ENCODE results near the gene SMIM21.

DNA sequence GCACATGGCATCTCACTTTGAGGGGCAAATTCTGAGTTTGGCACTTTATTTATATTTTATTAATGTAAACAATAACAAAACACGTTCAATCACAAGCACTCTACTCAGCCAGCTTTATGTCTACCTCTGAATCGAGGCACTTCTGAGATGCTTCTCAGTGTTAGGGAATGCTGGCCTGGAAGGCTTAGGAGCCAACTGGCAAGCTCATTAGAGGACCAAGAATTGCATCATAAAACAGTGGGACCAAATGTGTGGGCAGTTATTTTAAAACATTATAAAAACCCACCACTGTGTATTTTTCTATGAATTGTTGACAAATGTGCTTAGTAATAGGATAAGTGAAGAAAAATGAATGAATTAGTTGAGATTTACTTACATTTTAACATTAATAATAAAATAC lies 46.8 kb upstream of the SMIM21 start:
- TF ChIP-seq ZFP3 (CRISPR knock-in tag; IDR thresholded peaks at IDR 0.05), result no peak
- no peak for TF ChIP-seq ZNF70 (CRISPR knock-in tag; IDR thresholded peaks at IDR 0.05)
- no peak for TF ChIP-seq ZFP30 (CRISPR knock-in tag; IDR thresholded peaks at IDR 0.05)
- TF ChIP-seq, protein P1, sequence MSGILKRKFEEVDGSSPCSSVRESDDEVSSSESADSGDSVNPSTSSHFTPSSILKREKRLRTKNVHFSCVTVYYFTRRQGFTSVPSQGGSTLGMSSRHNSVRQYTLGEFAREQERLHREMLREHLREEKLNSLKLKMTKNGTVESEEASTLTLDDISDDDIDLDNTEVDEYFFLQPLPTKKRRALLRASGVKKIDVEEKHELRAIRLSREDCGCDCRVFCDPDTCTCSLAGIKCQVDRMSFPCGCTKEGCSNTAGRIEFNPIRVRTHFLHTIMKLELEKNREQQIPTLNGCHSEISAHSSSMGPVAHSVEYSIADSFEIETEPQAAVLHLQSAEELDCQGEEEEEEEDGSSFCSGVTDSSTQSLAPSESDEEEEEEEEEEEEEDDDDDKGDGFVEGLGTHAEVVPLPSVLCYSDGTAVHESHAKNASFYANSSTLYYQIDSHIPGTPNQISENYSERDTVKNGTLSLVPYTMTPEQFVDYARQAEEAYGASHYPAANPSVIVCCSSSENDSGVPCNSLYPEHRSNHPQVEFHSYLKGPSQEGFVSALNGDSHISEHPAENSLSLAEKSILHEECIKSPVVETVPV (CRISPR knock-in tag; IDR thresholded peaks at IDR 0.05), result no peak
- TF ChIP-seq, protein P2, sequence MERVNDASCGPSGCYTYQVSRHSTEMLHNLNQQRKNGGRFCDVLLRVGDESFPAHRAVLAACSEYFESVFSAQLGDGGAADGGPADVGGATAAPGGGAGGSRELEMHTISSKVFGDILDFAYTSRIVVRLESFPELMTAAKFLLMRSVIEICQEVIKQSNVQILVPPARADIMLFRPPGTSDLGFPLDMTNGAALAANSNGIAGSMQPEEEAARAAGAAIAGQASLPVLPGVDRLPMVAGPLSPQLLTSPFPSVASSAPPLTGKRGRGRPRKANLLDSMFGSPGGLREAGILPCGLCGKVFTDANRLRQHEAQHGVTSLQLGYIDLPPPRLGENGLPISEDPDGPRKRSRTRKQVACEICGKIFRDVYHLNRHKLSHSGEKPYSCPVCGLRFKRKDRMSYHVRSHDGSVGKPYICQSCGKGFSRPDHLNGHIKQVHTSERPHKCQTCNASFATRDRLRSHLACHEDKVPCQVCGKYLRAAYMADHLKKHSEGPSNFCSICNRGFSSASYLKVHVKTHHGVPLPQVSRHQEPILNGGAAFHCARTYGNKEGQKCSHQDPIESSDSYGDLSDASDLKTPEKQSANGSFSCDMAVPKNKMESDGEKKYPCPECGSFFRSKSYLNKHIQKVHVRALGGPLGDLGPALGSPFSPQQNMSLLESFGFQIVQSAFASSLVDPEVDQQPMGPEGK (CRISPR knock-in tag; IDR thresholded peaks at IDR 0.05; ENCODE audit: borderline replicate concordance), result no peak
- TF ChIP-seq BACH2 (CRISPR knock-in tag; IDR thresholded peaks at IDR 0.05; ENCODE audit: borderline replicate concordance), result no peak
- TF ChIP-seq ARNTL (CRISPR knock-in tag; IDR thresholded peaks at IDR 0.05; ENCODE audit: borderline replicate concordance, low read depth), result no peak
- TF ChIP-seq, protein P3, sequence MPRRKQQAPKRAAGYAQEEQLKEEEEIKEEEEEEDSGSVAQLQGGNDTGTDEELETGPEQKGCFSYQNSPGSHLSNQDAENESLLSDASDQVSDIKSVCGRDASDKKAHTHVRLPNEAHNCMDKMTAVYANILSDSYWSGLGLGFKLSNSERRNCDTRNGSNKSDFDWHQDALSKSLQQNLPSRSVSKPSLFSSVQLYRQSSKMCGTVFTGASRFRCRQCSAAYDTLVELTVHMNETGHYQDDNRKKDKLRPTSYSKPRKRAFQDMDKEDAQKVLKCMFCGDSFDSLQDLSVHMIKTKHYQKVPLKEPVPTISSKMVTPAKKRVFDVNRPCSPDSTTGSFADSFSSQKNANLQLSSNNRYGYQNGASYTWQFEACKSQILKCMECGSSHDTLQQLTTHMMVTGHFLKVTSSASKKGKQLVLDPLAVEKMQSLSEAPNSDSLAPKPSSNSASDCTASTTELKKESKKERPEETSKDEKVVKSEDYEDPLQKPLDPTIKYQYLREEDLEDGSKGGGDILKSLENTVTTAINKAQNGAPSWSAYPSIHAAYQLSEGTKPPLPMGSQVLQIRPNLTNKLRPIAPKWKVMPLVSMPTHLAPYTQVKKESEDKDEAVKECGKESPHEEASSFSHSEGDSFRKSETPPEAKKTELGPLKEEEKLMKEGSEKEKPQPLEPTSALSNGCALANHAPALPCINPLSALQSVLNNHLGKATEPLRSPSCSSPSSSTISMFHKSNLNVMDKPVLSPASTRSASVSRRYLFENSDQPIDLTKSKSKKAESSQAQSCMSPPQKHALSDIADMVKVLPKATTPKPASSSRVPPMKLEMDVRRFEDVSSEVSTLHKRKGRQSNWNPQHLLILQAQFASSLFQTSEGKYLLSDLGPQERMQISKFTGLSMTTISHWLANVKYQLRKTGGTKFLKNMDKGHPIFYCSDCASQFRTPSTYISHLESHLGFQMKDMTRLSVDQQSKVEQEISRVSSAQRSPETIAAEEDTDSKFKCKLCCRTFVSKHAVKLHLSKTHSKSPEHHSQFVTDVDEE (CRISPR knock-in tag; IDR thresholded peaks at IDR 0.05), result no peak
